H7 (cell line): ENCODE results near the gene GSC. TPM values are rescaled to one million over a fixed set of nuclear protein-coding genes. Genes with fewer than 3 reads are reported as not detected.

Source experiments
- DNase-seq: peaks from one replicate; pipeline ENCODE4 v3.0.0; 2012
- H3K27me3 ChIP-seq: 2 replicates; pipeline ENCODE4 v1.6.0; 2011; ENCODE audit warnings: mild to moderate bottlenecking, low read length; ENCODE audit not compliant: control insufficient read depth, insufficient read depth
- H3K36me3 ChIP-seq: replicated peaks from 2 replicates; pipeline ENCODE4 v1.5.1; 2011; ENCODE audit warnings: low read length; ENCODE audit not compliant: control insufficient read depth, insufficient read depth
- H3K4me3 ChIP-seq: 2 replicates; pipeline ENCODE4 v1.5.1; 2011; ENCODE audit warnings: low read depth, mild to moderate bottlenecking, control low read depth, low read length, moderate library complexity; ENCODE audit not compliant: insufficient read depth
- total RNA-seq: library from RNA; depleted of rRNA; stranded (reverse); fragments of >200 nt; shearing (Covaris generic); gene quantifications from 2 replicates; pipeline ENCODE4 v1.2.3, GENCODE V29; 2014

Gene GSC
- total RNA-seq, 1 experiment from 2014 or later: 106 TPM

DNA sequence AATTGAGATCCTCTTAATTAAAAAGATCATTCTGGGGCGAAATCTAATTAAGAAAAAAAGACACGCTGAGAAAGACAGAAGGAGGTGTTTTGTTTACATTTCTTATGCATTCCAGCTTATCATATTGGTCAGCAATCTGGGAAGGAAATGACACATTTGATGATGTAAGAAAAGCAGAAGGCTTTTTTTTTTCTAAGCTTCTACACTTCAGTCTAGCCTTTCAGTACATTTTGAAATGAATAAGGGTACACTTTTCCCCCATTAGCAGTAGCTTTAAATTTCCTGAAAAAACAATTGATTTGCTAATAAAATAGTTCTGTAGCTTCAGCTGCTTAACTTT lies 5.9 kb upstream of the GSC start:
- Histone ChIP-seq H3K27me3 (peaks cover 79% of the 10 kb centered on the region), H3K36me3 (no peaks in the 10 kb centered on the region), H3K4me3 (no peak overlapping the region)
- no peak for DNase-seq

- peak; percentile 48 for DNase-seq
- no peaks in the 10 kb centered on the region for H3K36me3 ChIP-seq
- H3K27me3 ChIP-seq: peaks cover 82% of the 10 kb centered on the region
- no peak overlapping the region for H3K4me3 ChIP-seq
These were observed 5.4 kb upstream of the GSC start for GRCh38 chr14:94775091-94775870.

DNA sequence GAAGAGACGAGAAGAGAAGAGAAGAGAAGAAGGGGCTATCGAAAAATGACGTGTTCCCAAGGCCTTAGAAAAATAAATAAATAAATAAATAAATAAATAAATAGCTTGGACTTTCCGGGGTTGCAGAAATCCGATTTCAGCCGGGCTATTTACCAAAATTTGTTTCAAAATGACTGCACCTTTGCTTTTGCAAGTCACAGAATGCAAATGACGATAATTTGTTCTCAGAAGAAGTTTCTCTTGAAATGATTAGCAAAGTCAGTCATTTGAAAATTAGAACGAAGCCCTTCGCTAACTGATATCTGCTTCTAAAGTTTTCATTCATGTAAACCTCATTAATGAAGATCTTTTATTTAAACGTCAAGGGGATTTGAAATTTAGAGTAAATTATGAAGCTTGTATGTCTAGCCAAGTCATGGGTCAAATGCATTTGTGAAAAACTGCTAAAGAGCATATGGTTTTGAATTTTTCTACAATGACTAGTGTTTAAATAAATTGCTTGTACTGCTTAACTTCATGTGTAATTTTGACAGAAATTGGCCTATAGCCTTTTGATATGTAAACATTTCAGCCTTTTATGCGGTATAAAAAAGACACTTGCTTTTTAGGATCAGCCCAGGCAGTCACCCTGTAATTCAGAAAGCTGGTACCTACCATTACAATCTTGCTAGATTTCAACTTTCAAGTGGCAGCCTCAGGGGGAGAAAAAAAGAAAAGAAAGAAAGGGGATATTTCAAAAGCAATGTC lies 4.6 kb upstream of the GSC start:
- Histone ChIP-seq H3K36me3 (no peaks in the 10 kb centered on the region), H3K27me3 (peaks cover 84% of the 10 kb centered on the region), H3K4me3 (no peak overlapping the region; the same call in 1 of the 2 replicates)
- DNase-seq: no peak

- Histone ChIP-seq H3K4me3 (peak overlapping the region; percentile 16; the same call in 1 of the 2 replicates), H3K36me3 (no peaks in the 10 kb centered on the region), H3K27me3 (peaks cover 85% of the 10 kb centered on the region)
- DNase-seq: peak; percentile 70
These were observed 3.9 kb upstream of the GSC start for GRCh38 chr14:94773655-94774343.

DNA sequence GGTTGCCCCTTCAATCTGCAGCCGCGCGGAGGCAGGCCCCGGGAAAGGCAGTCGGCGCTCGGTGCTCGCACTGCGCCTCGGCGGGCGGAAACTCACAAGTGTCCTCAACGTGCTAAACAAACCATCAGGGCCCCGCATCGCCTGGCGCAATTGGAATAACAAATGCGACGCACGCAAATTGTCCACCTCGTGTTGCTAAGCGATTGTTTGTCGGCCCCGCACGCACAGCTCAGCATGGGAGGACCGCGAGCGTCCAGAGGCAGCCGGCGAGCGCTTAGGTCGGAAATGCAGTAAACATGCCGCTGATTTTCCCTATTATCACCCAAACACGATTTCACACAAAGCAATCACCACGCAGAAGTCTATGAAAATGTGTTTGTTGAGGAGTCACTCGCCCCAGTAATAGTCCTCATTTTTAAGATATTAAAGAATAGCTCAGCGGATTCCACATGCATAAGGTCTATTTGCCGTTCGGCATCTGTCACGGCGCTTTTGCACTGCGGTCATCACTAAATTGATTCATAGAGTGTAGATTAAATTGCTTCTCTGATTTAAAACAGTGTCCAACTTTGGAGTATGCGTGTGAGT lies 3.2 kb upstream of the GSC start:
- Histone ChIP-seq H3K36me3 (no peaks in the 10 kb centered on the region), H3K4me3 (peak overlapping the region; percentile 16), H3K27me3 (peaks cover 89% of the 10 kb centered on the region)
- peak; percentile 84 for DNase-seq

- peak overlapping the region; percentile 16 for H3K4me3 ChIP-seq
- DNase-seq: peak; percentile 43
- no peaks in the 10 kb centered on the region for H3K36me3 ChIP-seq
- peaks cover 91% of the 10 kb centered on the region for H3K27me3 ChIP-seq
These were observed 2.6 kb upstream of the GSC start for GRCh38 chr14:94772548-94772947.

DNA sequence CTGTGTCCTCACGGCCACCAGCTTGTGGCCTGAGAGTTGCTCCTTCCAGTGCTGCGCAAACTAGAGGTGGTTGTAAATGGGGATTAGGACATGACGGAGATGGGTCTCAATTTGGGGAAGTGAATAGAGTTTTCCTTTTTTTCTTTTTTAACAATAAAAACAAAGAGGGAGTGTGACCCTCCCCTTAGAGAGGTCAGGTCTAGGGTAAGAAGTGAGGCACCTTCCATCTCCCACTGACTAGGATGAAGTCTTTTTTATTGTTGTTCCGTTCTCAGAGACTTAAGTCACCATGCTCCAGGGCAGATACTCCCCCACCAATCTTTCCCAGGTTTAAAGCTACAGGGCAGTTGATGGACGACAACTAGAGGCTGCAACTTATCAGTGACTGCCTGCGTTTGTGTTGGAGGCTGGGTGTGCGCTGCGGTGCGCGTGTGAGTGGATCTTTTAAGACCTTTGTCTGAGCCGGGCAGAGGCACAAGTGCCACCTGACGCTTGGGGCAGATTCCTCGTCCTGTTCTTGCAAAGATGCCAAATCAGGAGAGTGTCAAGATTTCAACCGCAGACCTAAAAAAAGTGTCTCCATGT lies 2.1 kb upstream of the GSC start:
- Histone ChIP-seq H3K27me3 (peaks cover 94% of the 10 kb centered on the region), H3K36me3 (no peaks in the 10 kb centered on the region), H3K4me3 (peak overlapping the region; percentile 70; the same call in 1 of the 2 replicates)
- DNase-seq: peak; percentile 47

DNA sequence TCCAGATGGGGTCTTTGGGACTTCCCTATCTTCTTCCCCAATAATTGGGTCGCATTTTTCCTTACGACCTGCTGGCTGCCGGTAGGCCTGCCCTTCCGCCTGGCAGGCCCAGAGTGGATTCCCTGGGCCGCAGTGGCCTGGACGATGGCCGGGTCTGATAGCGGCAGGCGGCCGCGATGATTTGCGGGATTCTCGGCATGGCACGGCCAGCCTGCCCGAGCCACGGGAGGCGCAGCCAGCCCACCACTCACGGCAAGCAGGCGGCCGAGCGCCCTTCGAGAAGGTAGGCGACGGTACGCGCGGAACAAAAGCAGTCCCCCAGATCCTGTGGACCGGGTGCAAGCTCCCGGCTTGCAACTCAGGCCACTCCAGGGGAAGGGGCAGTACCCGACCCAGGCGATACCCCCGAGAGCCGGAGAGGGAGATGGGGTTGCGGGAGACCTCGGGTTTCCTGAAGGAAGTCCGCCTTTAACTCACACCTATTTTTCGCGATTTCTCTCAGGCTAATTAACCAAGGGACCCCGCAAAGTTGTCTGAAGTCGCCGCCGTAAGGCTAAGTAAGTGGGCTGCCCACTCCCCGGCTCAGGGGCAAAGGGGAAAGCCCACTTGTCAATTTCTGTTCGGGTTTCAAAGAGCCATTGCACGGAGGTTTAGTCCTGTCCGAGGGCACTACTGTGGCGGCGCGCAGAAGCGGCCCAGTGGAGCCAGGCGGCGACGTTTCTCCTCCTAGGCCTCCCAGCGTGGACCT lies 1.4 kb upstream of the GSC start:
- Histone ChIP-seq H3K4me3 (peak overlapping the region; percentile 70), H3K36me3 (no peaks in the 10 kb centered on the region), H3K27me3 (peaks cover 96% of the 10 kb centered on the region)
- DNase-seq: peak; percentile 71

- Histone ChIP-seq H3K27me3 (peaks cover 95% of the 10 kb centered on the region), H3K4me3 (peak overlapping the region; percentile 70), H3K36me3 (no peaks in the 10 kb centered on the region)
- no peak for DNase-seq
These were observed 873 bp upstream of the GSC start for GRCh38 chr14:94770815-94771157.

DNA sequence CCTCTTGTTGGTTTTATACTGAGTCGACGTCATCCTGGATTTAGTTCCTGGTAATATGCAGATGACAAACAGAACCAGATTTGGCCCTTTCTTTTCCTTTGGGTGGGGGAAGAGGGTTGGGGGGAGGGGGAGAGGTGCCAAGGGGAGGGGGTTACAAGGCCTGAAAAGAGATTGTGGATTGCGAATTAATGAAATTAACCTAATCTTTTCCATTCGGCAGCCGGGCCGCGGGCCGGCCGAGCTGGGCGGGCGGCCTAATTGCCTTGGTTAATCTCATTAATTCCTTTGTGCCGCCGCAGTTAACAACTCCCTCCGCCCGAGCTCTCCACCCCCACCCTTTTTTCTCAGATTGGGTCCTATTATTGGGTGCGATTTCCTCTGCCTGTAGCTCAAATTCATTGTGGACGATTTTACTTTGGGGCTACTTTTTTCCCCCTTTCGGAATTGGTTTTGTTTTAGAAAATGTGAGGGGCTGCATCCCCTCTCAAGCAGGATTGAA lies 387 bp upstream of the GSC start:
- Histone ChIP-seq H3K36me3 (no peaks in the 10 kb centered on the region), H3K4me3 (peak overlapping the region; percentile 70), H3K27me3 (peaks cover 95% of the 10 kb centered on the region)
- peak; percentile 79 for DNase-seq

DNA sequence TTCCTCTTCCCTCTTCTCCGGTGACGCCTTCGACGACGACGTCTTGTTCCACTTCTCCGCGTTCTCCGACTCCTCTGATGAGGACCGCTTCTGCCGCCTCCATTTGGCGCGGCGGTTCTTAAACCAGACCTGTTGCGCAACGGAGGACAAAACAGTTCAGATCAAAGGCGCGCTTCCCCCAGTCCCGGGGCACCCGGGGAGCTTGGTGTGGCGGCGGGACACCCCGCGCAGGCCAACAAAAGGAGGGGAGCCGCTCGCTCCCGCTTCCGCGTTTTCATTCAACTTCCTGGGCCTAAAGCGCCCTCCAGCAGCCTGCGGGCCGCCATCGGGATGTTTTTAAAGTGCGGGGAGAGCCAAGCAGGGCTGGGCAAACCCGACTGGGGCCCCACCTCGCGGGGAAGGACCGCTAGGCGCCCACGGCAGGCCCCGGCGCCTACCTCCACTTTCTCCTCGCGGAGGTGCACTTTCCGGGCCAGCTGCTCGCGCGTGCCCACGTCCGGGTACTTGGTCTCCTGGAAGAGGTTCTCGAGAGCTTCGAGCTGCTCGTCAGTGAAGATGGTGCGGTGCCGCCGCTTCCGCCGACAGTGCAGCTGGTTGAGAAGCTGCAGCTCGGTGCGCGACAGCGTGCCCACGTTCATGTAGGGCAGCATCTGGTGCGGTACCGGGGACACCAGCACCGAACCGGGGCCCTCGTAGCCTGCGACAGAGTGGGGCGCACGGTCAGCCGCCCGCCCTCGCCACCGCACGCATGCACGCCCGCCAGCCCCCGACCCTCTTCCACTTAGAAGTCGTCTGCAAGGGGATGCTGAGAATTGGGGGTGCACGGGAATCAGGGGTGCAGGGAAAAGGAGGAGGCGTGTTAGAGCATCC lies 1.2 kb downstream of the GSC start:
- H3K36me3 ChIP-seq: no peaks in the 10 kb centered on the region
- peak overlapping the region; percentile 70 for H3K4me3 ChIP-seq
- peaks cover 87% of the 10 kb centered on the region for H3K27me3 ChIP-seq
- DNase-seq: peak; percentile 75

DNA sequence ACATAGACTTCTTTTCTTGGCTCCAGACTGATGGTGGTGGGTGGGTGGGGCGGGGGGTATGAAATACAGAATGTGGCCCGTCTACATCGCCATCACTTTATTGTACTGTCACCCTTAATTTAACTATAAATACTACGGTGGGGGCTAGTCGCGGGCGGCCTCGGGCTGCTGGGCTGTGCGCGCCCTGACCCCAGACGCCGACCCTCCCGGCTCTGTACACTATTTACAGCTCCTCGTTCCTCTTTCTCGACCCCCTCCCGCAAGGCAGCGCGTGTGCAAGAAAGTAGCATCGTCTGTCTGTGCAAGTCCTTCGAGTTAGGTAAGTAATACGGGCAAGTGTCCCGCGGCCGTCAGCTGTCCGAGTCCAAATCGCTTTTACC lies 1.8 kb downstream of the GSC start:
- Histone ChIP-seq H3K4me3 (peak overlapping the region; percentile 70), H3K36me3 (no peaks in the 10 kb centered on the region), H3K27me3 (peaks cover 81% of the 10 kb centered on the region)
- DNase-seq: peak; percentile 63

DNA sequence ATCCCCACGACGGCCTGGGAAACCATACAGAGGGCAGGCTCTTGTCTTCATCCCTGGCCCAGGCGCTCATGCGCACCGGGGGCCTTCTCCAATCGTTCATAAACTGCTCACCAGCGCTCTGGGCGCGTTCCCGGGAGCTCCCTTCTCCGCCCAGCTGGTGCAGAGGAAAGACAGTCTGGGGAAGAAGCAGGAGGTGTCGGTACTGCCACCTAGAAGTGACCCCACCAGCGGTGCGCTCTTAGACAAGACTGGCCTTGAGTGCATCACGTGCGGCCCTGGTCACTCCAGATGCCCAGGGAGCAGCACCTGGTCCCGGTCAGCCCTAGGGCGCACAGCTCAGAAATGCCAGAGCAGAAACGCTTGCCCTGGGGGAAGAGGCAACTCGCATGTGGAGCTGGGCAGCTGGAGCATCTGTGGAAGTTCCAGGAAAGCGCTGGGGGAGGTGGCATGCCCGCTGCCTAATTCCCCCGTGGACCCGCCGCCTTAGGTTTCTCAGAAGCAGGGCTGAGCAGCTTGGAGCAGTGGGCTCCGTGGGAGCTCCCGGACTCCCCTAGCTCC lies 2.5 kb downstream of the GSC start:
- peak; percentile 69 for DNase-seq
- H3K4me3 ChIP-seq: peak overlapping the region; percentile 39
- no peaks in the 10 kb centered on the region for H3K36me3 ChIP-seq
- H3K27me3 ChIP-seq: peaks cover 74% of the 10 kb centered on the region
